ENCODE measurements around the gene OPN4.
"Not testable (repeated sequence)": the region's sequence is repeated elsewhere in the genome, so short reads cannot be mapped to it uniquely, and the experiment has no call there.

Gene OPN4, protein sequence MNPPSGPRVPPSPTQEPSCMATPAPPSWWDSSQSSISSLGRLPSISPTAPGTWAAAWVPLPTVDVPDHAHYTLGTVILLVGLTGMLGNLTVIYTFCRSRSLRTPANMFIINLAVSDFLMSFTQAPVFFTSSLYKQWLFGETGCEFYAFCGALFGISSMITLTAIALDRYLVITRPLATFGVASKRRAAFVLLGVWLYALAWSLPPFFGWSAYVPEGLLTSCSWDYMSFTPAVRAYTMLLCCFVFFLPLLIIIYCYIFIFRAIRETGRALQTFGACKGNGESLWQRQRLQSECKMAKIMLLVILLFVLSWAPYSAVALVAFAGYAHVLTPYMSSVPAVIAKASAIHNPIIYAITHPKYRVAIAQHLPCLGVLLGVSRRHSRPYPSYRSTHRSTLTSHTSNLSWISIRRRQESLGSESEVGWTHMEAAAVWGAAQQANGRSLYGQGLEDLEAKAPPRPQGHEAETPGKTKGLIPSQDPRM

DNA sequence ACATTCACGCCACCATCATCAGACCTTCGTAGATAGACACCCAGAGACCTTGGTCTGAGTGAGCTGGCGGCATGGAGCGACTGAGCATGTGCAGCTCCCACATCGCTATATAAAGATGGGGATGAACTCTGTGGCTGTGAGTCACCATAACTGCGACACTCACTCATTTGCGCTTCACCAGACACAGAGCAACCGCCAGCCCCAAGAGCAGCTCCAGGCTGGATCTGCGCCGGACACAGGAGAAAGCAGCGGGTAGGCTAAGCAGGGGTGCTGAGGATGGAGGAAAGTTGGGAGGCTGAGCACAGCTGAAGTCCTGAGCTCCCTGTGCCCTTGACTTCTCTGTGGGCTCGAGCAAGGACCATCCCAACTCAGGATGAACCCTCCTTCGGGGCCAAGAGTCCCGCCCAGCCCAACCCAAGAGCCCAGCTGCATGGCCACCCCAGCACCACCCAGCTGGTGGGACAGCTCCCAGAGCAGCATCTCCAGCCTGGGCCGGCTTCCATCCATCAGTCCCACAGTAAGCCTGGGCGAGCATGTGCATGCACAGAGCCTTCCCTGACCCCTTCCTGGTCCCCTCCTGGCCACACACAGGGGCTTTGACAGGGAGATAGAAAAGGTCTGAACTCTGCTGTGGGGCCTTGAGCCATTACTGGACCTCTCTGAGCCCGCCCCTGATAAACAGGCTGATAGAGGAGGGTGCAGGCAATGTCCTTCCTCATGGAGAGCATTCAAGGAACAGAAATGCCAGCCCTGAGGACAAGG is at the start of gene OPN4:
TSS of gene OPN4 (plus strand) at position 137 of the 762 bp plus-strand sequence. CDS start at position 374, 237 bp downstream.
- DNase-seq (ENCODE audit: low read depth in 2 of 2), result no peak

DNA sequence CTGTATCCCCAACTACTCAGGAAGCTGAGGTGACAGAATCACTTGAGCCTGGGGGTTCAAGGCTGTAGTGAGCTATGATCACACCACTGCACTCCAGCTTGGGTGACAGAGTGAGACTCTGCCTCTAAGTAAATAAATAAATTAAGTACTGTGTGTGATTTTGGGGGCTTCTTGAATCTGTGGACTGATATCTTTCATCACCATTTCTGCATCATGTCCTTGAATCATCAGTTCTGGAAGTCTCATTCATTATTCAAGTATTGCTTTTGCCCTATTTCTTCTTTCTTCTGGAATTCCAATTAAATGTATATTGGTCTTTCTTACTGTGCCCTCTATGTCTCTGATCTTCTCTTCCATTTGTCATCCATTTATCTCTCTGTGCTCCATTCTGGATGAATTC is 46.7 kb upstream of the OPN4 start:
- no peak for DNase-seq (ENCODE audit: low read depth in 2 of 2)

DNA sequence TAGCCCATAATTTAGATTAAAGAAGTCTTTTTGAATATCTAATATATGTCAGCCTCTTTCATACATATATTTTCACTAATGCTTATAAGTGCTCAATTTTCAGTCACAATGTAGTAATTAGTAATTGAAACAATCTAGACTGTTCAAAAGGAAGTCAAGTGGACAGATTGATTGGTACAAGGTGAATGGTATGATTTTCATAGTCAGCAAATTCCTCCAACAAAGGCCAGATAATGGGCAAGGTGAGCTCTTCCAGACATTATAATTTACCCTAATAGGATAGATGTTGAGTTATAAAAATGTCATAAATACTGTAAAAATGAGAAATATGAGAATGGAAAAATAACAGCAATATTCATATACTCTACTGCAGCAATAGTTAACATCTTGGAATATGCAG is 44.4 kb upstream of the OPN4 start:
- no peak for DNase-seq (ENCODE audit: low read depth in 2 of 2)

DNA sequence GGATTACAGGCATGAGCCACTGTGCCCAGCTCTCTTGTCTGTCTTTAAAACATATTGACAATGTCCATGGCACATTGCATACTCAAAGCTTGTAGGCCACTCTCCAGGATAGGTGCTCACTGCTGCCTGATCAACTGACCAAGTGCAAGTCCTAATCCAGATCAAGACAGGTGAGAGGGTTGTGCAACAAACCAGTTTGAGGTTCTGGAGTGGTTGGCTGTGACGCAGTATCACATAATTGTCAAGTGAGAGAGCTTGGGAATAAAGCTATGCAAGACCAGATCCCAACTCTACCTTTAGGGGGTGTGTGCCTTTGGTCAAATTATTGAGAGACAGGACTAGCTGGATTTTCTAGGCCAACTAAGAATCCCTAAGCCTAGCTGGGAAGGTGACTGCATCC is 43.0 kb upstream of the OPN4 start:
- DNase-seq (ENCODE audit: low read depth in 2 of 2), result no peak

DNA sequence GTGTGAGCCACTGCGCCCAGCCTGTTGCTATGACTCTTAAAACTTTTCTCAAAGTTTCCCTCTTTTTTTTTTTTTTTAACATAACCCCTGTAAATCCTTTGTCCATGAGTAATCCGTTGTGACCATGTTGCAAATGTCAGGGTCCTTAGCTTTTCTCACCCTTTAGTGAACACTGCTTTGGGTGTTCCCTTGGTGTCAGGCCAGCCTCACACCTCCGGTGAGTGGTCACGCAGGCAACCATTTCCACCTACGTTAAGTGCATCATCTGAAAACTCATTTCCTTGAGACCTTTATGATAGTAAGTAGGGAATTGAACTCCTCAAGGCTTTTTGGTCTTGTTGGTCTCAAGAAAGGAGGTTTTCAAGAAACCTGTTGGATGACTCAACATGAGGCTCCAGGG is 41.3 kb upstream of the OPN4 start:
- no peak for DNase-seq (ENCODE audit: low read depth in 2 of 2)

DNA sequence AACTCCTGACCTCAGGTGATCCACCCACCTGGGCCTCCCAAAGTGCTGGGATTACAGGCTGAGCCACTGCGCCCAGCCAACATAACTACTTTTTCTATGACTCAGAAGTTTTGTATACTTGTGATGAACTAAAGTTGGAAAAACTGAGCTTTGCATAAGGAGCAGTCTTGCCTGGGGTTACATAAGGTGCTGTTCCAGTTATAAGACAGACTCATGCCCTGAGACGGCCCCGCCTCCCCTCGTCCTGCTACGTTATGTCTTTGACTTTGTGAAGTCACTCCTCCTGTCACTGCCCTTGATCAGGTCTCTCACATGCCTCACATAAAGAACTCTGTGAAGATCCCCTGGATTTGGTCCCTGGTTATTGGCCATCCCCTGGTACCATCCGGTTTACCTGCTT is 40.4 kb upstream of the OPN4 start:
- no peak for DNase-seq (ENCODE audit: low read depth in 2 of 2)

DNA sequence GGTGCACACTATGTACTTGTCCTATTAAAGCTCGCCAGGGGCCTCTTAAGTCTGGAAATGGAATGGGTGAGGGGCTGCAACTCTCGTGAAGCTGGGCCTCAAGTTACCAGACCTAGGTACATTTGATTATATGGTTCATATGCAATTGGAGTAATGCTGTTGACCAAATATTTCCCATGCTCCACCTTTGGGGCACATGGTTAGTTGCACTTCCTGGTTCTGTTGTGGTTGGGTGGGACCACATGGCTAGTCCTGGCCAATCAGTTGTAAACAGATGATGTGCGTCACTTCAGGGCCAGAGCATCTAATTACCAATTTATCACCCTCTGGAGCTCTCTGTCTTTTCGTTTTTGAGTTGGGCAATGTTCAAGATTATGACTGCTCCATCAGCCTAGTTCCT is 39.5 kb upstream of the OPN4 start:
- DNase-seq (ENCODE audit: low read depth in 2 of 2), result no peak

DNA sequence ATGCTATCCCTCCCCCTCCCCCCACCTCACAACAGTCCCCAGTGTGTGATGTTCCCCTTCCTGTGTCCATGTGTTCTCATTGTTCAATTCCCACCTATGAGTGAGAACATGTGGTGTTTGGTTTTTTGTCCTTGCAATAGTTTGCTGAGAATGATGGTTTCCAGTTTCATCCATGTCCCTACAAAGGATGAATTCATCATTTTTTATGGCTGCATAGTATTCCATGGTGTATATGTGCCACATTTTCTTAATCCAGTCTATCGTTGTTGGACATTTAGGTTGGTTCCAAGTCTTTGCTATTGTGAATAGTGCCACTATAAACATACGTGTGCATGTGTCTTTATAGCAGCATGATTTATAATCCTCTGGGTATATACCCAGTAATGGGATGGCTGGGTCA is 37.1 kb upstream of the OPN4 start:
- DNase-seq (ENCODE audit: low read depth in 2 of 2), result not testable (repeated sequence)

DNA sequence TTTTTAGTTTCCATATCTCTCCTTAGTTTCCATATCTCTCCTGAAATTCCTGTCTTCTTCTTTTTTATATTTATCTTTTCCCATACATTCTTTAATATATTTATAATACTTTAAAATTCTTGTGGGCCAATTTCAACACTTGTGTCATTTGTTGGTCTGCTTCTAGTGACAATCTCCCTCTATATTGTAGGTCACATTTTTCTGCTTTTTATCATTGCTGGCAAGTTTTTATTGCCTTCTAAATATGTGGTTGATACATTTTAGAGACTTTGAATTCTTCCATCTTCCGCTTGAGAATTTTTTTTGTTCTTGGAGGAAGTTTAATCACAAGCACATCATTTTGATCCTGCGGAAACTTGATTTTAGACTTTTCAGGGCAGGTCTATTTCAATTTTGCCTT is 26.0 kb upstream of the OPN4 start:
- DNase-seq (ENCODE audit: low read depth in 2 of 2), result no peak

DNA sequence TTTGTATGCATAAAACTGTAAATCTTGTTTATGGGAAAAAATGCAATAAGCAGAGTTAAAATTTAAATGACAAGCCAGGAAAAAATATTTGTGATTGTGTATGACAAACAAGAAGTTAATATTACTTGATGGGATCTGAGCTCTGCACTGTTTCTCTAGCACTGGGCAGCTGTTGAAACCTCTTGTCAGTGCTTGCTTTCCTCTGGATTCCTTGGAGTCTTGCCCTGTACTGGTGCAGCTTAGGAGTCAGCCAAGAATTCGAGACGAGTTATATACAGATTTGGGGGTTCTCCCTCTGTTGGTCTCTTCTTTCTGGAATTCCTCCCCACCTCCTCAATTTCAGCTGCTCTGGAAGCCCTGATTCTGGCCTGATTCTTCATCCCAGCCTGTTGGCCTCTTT is 24.3 kb upstream of the OPN4 start:
- no peak for DNase-seq (ENCODE audit: low read depth in 2 of 2)

DNA sequence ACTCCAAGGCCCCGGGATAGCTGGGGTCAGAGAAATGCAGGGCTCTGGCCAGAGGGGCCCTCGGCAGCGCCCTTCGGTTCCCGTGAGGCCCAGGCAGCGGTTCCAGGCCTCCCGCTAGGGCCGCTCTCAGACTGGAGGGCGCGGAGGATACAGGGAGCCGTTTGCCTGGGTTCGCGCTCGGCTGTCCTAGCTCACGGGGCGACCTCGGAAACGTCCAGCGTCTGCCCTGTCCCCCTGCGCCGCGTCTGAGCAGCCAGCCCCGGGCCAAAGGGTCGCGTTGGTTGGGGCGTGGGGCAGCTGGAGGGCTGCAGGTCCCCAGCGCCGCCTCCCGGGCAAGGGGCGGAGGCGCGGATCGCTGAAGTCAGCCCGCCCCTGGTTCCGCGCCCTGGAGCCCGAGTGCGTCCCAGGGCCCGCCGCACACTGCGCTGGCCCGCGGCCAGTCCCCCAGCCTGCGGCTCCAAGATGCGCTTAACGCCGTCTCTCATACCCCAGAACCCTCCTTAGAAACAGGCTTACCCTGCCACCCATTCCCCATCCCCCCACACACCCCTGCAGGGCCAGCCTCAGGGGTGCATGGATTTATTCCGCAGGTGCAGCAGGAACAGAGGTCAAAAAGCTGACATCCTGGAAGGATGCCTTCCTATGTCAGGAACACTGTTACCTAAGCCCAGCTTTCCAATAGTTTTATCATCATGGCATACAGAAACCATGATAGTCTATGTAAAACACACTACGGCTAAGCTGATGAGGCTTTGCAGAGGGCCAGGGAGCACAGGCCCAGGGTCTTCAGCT is 22.1 kb upstream of the OPN4 start:
- no peak for DNase-seq (ENCODE audit: low read depth in 2 of 2)

DNA sequence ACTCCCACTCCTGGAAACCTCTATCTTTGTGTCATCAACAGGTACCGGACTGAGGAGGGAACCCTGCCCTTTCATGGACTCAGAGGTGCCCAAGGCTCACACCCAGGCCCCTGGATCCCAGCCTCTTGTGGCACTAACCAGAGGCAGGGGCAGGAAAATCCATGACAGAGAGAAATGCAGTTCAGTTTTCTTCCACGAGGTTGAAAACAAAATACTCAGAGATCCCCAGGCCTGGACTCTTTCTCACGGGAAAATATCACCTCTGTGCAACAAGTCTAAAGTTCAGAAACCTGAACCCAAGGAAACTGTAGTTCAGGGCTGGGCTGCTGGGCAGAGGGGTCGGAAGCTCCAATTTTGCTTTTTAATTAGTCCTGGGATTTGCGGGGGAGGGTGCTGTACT is 21.4 kb upstream of the OPN4 start:
- DNase-seq (ENCODE audit: low read depth in 2 of 2), result no peak

DNA sequence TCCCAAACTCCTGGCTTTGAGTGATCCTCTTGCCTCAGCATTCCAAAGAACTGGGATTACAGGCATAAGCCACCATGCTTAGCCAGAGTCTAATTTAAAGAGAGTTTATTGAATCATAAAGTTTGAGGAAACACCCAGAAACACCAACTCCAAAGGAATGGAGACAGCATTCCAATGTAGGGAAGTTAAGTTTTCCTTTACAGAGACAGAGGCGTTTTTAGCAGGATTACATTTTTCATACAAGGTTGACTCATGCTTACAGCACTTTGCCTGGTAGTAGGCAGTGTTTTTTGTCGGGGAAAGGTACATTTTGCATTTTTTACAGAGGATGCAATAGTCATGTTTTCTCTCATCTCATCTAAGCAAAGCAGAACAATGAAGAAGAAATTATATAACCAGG is 18.9 kb upstream of the OPN4 start:
- DNase-seq (ENCODE audit: low read depth in 2 of 2), result no peak

DNA sequence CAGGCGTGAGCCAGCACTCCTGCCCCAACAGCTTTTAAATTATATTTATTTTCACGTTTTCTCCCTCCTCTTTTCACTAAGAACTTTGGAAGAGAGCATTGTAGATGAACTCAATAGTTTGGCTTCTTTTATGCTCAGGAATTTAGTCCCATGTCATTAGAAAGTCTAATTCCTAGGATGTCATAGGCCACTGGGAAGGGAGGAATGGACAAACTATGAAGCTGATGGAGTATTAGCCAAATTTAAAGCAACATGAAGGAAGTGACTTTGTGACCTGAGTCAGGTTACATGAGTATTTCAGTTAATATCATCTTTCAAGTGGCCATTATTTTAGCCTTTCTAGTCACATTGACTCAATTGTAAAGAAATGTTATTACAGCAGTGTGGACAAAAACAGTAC is 18.0 kb upstream of the OPN4 start:
- DNase-seq (ENCODE audit: low read depth in 2 of 2), result no peak

DNA sequence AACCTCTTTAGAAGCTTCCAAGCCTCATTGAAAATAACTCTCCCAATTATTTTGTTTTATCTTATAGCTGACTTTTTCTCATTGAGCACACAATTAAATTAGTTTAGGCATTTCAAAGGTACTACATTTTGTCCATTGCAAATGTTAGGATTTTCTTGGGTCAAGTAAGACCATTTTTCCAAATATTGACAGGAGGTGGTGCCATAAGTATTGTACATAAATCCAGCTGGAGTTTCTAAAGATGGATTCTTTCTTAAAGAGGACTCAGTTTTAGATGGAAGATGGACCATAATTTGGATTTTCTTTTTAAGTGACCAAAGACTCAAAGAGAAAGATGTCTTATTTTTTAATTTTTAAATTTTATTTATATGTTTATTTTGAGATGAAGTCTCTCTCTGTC is 12.3 kb upstream of the OPN4 start:
- no peak for DNase-seq (ENCODE audit: low read depth in 2 of 2)

DNA sequence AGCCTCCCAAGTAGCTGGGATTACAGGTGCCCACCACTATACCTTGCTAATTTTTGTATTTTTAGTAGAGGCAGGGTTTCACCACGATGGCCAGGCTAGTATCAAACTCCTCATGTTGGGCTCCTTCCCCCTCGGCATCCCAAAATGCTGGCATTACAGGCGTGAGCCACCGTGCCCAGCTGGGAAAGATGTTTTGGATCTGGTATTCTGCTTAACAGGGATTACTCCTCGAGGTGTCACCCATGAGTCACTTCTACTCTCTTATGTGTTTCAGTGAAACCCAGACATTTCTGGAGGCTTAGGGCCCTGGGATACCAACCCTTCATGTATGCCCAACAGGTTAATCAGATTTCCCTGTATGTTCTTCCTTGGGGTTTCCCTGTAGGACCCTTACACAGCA is 11.8 kb upstream of the OPN4 start:
- no peak for DNase-seq (ENCODE audit: low read depth in 2 of 2)

DNA sequence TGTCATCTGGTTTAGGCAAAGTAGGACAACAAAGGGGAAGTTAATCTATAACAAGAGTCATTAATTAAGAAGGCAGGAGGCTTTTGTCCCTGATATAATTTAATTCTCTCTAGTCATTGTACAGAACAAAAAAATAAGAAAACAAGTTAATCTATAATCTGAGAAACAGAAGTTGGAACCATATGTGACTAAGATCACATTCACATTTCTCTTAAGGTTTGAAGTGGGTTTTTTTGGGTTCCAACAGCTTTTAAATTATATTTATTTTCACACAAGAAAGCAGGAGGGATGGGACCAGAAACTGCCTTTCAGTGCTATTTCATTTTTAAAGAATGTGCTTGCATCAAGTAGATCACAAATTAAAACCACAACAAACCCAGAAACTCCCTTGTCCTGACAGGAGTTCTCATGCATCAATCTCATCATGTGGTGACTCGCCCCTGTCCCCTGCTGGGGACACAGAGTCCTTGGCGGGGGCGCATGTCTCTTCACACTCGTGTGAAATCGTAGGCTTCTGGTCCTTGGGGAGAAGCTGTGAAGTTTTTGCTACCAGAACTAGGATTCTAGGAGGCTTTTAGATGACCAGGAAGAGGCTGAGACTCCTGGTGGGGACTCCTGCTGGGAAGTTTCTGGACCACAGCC is 10.1 kb upstream of the OPN4 start:
- DNase-seq (ENCODE audit: low read depth in 2 of 2), result no peak

DNA sequence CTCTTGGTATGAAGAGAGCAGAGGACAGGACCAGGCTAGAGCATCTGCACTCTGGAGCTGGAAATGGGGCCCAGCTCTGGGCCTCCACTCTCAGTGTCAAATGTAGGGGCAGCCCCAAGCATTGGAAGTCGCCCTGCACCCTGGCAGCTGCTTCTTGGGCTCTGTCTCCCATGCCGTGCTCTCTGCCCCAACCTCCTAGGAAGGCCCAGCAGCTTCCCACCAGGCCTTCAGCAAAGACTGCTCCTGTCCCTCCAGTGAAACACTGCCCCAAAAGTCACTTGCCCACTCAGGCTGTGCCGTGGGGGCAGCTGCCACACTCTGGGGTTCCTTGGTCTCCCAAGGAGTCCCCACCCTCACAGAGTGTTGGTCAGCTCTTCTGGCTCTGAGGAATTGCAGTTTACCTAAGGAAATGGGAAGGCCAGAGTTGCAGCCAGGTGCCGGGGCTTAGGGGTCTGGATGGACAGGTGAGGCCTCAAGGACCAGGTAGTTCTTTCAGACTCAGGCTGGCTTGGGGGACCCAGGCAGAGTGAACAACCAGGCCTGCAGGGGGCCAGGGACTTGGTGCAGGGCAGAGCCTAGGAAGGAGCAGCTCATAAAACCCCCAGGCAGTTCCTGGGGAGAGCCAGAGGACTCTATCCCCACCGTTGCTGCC is 9.4 kb upstream of the OPN4 start:
- no peak for DNase-seq (ENCODE audit: low read depth in 2 of 2)

DNA sequence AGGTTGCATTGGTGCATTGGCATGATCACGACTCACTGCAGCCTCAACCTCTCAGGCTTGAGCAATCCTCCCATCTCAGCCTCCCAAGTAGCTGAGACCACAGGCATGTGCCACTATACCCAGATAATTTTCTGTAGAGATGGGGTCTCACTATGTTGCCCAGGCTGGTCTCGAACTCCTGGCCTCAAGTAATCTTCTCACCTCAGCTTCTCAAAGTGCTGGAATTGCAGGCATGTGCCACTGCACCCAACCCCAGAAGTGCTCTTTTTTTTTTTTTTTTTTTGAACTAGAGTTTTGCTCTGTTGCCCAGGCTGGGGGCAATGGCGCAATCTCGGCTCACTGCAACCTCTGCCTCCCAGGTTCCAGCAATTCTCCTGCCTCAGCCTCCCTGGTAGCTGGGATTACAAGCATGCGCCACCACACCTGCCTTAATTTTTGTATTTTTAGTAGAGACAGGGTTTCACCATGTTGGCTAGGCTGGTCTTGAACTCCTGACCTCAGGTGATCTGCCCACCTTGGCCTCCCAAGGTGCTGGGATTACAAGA is 8.7 kb upstream of the OPN4 start:
- DNase-seq (ENCODE audit: low read depth in 2 of 2), result not testable (repeated sequence)

DNA sequence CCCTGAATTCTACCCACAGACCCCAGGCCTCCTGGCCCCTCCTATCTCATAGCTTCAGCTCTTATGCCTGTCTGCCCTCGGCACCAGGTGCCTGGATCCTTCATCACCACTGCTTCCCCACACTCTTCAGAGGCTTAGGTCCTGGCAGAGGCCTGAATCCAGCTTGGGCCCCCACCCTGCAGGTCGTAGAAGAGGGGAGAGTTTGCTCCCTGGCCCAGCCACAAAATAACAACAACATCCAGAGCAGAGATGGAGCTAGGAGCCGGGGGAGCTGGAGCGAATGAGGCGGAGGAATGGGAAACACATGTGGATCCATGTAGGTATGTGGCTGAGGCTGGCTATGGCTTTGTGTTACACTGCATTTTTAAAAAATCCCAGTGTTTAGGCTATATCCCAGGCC is 7.8 kb upstream of the OPN4 start:
- no peak for DNase-seq (ENCODE audit: low read depth in 2 of 2)

DNA sequence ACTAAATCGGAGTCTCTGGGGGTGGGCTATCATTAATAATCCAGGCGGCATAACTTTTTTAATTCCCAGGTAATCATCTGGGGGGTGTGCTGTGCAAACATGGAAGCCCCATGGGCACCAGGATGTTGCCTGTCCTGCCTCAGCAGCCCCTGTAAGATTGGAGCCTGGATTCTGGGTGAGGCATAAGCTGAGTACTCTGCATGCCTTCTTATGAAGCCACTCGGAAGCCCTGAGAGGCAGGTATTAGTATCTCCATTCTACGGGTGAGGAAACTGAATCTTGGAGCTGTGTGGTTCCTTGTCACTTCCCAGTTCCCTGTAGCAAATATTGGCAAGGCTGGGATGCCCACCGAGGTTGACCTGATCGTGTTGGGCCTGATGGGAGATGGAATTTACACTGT is 7.4 kb upstream of the OPN4 start:
- no peak for DNase-seq (ENCODE audit: low read depth in 2 of 2)

Measured in activated CD4-positive, alpha-beta T cell treated with anti-CD3 and anti-CD28 coated beads for 24 hours (primary cell).